Measurements from ENCODE around the gene RAB30.

DNA sequence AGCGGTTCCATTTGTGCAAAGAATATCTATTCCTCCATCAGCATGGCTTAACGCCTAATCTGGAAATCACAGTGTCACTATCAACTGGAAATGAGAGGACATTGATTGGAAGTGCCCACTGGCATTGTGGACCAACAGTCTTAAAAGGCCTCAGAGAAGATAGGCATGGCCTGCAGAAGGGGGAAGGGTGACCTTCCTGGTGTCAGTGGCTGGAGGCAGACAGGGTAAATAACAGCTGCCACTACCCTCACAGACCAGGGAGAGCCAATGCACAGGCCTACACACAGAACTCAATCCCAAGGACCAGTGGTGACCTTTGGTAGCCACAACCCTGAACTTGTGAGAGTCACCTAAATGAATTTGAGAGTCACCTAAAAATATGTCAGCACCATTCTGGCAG is 134.1 kb downstream of the RAB30 start:
- TF ChIP-seq, protein P1, sequence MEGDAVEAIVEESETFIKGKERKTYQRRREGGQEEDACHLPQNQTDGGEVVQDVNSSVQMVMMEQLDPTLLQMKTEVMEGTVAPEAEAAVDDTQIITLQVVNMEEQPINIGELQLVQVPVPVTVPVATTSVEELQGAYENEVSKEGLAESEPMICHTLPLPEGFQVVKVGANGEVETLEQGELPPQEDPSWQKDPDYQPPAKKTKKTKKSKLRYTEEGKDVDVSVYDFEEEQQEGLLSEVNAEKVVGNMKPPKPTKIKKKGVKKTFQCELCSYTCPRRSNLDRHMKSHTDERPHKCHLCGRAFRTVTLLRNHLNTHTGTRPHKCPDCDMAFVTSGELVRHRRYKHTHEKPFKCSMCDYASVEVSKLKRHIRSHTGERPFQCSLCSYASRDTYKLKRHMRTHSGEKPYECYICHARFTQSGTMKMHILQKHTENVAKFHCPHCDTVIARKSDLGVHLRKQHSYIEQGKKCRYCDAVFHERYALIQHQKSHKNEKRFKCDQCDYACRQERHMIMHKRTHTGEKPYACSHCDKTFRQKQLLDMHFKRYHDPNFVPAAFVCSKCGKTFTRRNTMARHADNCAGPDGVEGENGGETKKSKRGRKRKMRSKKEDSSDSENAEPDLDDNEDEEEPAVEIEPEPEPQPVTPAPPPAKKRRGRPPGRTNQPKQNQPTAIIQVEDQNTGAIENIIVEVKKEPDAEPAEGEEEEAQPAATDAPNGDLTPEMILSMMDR (IDR thresholded peaks at IDR 0.05; ENCODE audit: insufficient read depth, low read length, poor library complexity, severe bottlenecking) = no peak
- TF ChIP-seq EZH2phosphoT487 (conservative IDR thresholded peaks at IDR 0.05; ENCODE audit: low read length) = no peak
